Middle frontal gyrus (tissue), 1 donor: Measurements from ENCODE around the gene BTAF1.
"Not testable (repeated sequence)": the region's sequence is repeated elsewhere in the genome, so short reads cannot be mapped to it uniquely, and the experiment has no call there.

Experiments
- DNase-seq: peaks from one replicate; pipeline ENCODE4 v3.0.0-alpha.2; 2015; ENCODE audit warnings: low spot score; ENCODE audit errors: extremely low spot score

The BTAF1 gene

GRCh38 chr10:91923371-91924211 is at the start of gene BTAF1:
Gene BTAF1 (plus strand): TSS chr10:91923770. CDS start chr10:91924077, 307 bp downstream.
- DNase-seq = peak; percentile 96

- no peak for DNase-seq
Measured at GRCh38 chr10:91875156-91875555, 48.4 kb upstream of the BTAF1 start.

- DNase-seq = no peak
Measured at GRCh38 chr10:91875779-91876178, 47.8 kb upstream of the BTAF1 start.

- DNase-seq = no peak
Measured at GRCh38 chr10:91879515-91880170, 43.9 kb upstream of the BTAF1 start.

- DNase-seq = no peak
Measured at GRCh38 chr10:91880310-91880709, 43.3 kb upstream of the BTAF1 start.

- no peak for DNase-seq
Measured at GRCh38 chr10:91883549-91884444, 39.8 kb upstream of the BTAF1 start.

GRCh38 chr10:91884536-91884935 is 39.0 kb upstream of the BTAF1 start:
- no peak for DNase-seq

GRCh38 chr10:91885362-91886079 is 38.0 kb upstream of the BTAF1 start:
- DNase-seq = no peak

- DNase-seq = no peak
Measured at GRCh38 chr10:91886954-91887271, 36.7 kb upstream of the BTAF1 start.

GRCh38 chr10:91887272-91888076 is 36.1 kb upstream of the BTAF1 start:
- no peak for DNase-seq

GRCh38 chr10:91891125-91892001 is 32.2 kb upstream of the BTAF1 start:
- no peak for DNase-seq

- no peak for DNase-seq
Measured at GRCh38 chr10:91893051-91893450, 30.5 kb upstream of the BTAF1 start.

- DNase-seq = not testable (repeated sequence)
Measured at GRCh38 chr10:91894261-91894685, 29.3 kb upstream of the BTAF1 start.

- DNase-seq = no peak
Measured at GRCh38 chr10:91896212-91896756, 27.3 kb upstream of the BTAF1 start.

- DNase-seq = no peak
Measured at GRCh38 chr10:91897421-91897820, 26.1 kb upstream of the BTAF1 start.

GRCh38 chr10:91901784-91902677 is 21.5 kb upstream of the BTAF1 start:
- DNase-seq = no peak

GRCh38 chr10:91907033-91907594 is 16.5 kb upstream of the BTAF1 start:
- DNase-seq = no peak

- DNase-seq = no peak
Measured at GRCh38 chr10:91907914-91908336, 15.6 kb upstream of the BTAF1 start.
